GM12874 (cell line): Measurements from ENCODE around the gene APLP2.

Experiments used
- CTCF ChIP-seq: IDR thresholded peaks from 2 replicates; pipeline ENCODE4 v1.5.1; 2011; ENCODE audit warnings: low read depth, mild to moderate bottlenecking, control low read depth, low read length, moderate library complexity; ENCODE audit not compliant: insufficient read depth

Gene APLP2

GRCh38 chr11:130114281-130114680 is 44.6 kb downstream of the APLP2 start:
- no peak for TF ChIP-seq CTCF

GRCh38 chr11:130114726-130115125 is 45.0 kb downstream of the APLP2 start:
- no peak for TF ChIP-seq CTCF

GRCh38 chr11:130115218-130115617 is 45.5 kb downstream of the APLP2 start:
- no peak for TF ChIP-seq CTCF

- no peak for TF ChIP-seq CTCF
Measured at GRCh38 chr11:130118165-130118564, 48.5 kb downstream of the APLP2 start.

GRCh38 chr11:130118636-130119387 is 49.1 kb downstream of the APLP2 start:
- TF ChIP-seq CTCF = no peak

GRCh38 chr11:130120045-130120444 is 50.4 kb downstream of the APLP2 start:
- TF ChIP-seq CTCF = no peak

- TF ChIP-seq CTCF = no peak
Measured at GRCh38 chr11:130121445-130121978, 51.8 kb downstream of the APLP2 start.
